Transverse colon (tissue), 4 donors: ENCODE measurements around the gene MS4A6A. TPM values are rescaled to one million over a fixed set of nuclear protein-coding genes. Genes with fewer than 3 reads are reported as not detected.
"Not testable (repeated sequence)": the region's sequence is repeated elsewhere in the genome, so short reads cannot be mapped to it uniquely, and the experiment has no call there.

Experiments used
- DNase-seq: peaks from one replicate; pipeline ENCODE4 v3.0.0-alpha.2; 2019
- H3K27ac ChIP-seq, 4 donors: fragments of 200-600 bp; sonication (generic); 2 replicates each; pipeline ENCODE4 v1.5.1; 2016 to 2018; ENCODE audit warnings: inconsistent platforms in 4 of 4
- H3K27me3 ChIP-seq: fragments of 200-600 bp; sonication (generic); 2 replicates; pipeline ENCODE4 v1.5.1; 2017; ENCODE audit warnings: inconsistent platforms
- H3K36me3 ChIP-seq, 4 donors: fragments of 200-600 bp; sonication (generic); 2 replicates each; pipeline ENCODE4 v1.5.1; 2017 to 2019; ENCODE audit warnings: inconsistent platforms in 4 of 4
- H3K4me1 ChIP-seq, 4 donors: fragments of 200-600 bp; sonication (generic); 2 replicates each; pipeline ENCODE4 v1.5.1; 2017 to 2020; ENCODE audit warnings: inconsistent platforms in 4 of 4
- H3K4me3 ChIP-seq, 4 donors: fragments of 200-600 bp; sonication (generic); 1 replicate in 1 of 4; 2 replicates in 3 of 4; pipeline versions ENCODE4 v1.5.1 to v1.6.1; 2017 to 2019; ENCODE audit warnings: inconsistent platforms in 4 of 4
- H3K9me3 ChIP-seq, 2 donors: fragments of 200-600 bp; sonication (generic); 2 replicates each; pipeline ENCODE4 v1.5.1; 2017 to 2019; ENCODE audit warnings: inconsistent platforms in 2 of 2
- CTCF ChIP-seq, 5 experiments: fragments of 200-600 bp in 3 of 5; fragments of 450-650 bp in 2 of 5; sonication (generic) in 3 of 5; IDR thresholded peaks; 1 replicate in 2 of 5; 2 replicates in 3 of 5; pipeline ENCODE4 v1.5.1; 2016 to 2017; ENCODE audit warnings: antibody characterized with exemption in 5 of 5, inconsistent platforms in 3 of 5, mild to moderate bottlenecking in 2 of 5, moderate library complexity in 1 of 5
- EP300 ChIP-seq: sonication (generic); formaldehyde crosslinking; IDR thresholded peaks from one replicate; pipeline ENCODE4 v1.6.1; 2017; ENCODE audit warnings: antibody characterized with exemption, low read depth
- POLR2A ChIP-seq: fragments of 450-650 bp; IDR thresholded peaks from one replicate; pipeline ENCODE4 v1.6.1; 2016; ENCODE audit warnings: antibody characterized with exemption, mild to moderate bottlenecking, moderate library complexity
- POLR2AphosphoS5 ChIP-seq, 3 donors: sonication (generic); formaldehyde crosslinking; IDR thresholded peaks; one replicate each; pipeline ENCODE4 v1.6.1; 2016; ENCODE audit warnings: antibody characterized with exemption in 3 of 3
- WGBS, 2 donors: methylation state at CpG; one replicate each; pipeline ENCODE4 v1.1.5; 2018; ENCODE audit warnings: low coverage in 1 of 2; 5-methylcytosine and 5-hydroxymethylcytosine counted together
- in situ Hi-C, 4 donors: fragments of 200-750 bp; cut with MboI; loops; one replicate each; pipeline versions ENCODE4 v1.15.0 to v1.15.1; 2017; ENCODE audit warnings: low sequenced_read_pairs in 3 of 4, low pct_ligation_motif_present in 1 of 4, low pct_unique_long_range_greater_than_20kb in 1 of 4
- intact Hi-C: fragments of 100-400 bp; cut with DNase I; formaldehyde crosslinking; loops from one replicate; pipeline ENCODE4 v1.15.1; 2023; ENCODE audit warnings: low total_unique reads
- total RNA-seq, 4 donors: library from RNA; depleted of rRNA; stranded (reverse); fragments of >200 nt; gene quantifications; one replicate each; pipeline ENCODE4 v1.1.0, GENCODE V29; 2016

The MS4A6A gene
- total RNA-seq, 4 donors from 2014 or later, result 0.75 to 54.3 (median 27.4) TPM

GRCh38 chr11:60159868-60160267, 23.0 kb downstream of the MS4A6A start:
- intact Hi-C loops, result no loop called here
- Histone ChIP-seq H3K4me1 (no peaks in the 10 kb centered on the region), H3K4me3 (no peak overlapping the region), H3K27ac (no peak overlapping the region), H3K27me3 (no peaks in the 10 kb centered on the region), H3K9me3 (no peaks in the 10 kb centered on the region), H3K36me3 (no peaks in the 10 kb centered on the region)
- TF ChIP-seq POLR2A (no peak), EP300 (no peak), CTCF (IDR thresholded peaks at IDR 0.05) (no peak), POLR2AphosphoS5 (IDR thresholded peaks at IDR 0.05) (no peak)
- DNase-seq, result no peak
- in situ Hi-C loops, result loop anchor here in 1 of 4 donors (25.0 kb wide), 1 partner anchor 102 kb away; no protein-coding TSS in a partner anchor
- 32 to 73% methylated on average over 1 of the region's 1 CpG for WGBS, 2 donors

- H3K27ac ChIP-seq, result no peak overlapping the region
- H3K9me3 ChIP-seq, result no peaks in the 10 kb centered on the region
- H3K4me1 ChIP-seq, result no peaks in the 10 kb centered on the region
- intact Hi-C loops, result no loop called here
- no peak for DNase-seq
- no peak overlapping the region for H3K4me3 ChIP-seq
- no peaks in the 10 kb centered on the region for H3K27me3 ChIP-seq
- H3K36me3 ChIP-seq, result no peaks in the 10 kb centered on the region
- no peak for TF ChIP-seq CTCF (IDR thresholded peaks at IDR 0.05)
- no peak for TF ChIP-seq POLR2A
- TF ChIP-seq EP300, result no peak
- no peak for TF ChIP-seq POLR2AphosphoS5 (IDR thresholded peaks at IDR 0.05)
- WGBS, 2 donors, result 50 to 68% methylated on average over 2 of the region's 2 CpGs
- in situ Hi-C loops, result loop anchor here in 1 of 4 donors (25.0 kb wide), 1 partner anchor 103 kb away; no protein-coding TSS in a partner anchor
Measured at GRCh38 chr11:60159284-60159683, 23.6 kb downstream of the MS4A6A start.

- in situ Hi-C loops, result loop anchor here in 1 of 4 donors (25.0 kb wide), 1 partner anchor 104 kb away; no protein-coding TSS in a partner anchor
- no peak for DNase-seq
- 70 to 71% methylated on average over 3 of the region's 3 CpGs for WGBS, 2 donors
- H3K9me3 ChIP-seq, result no peaks in the 10 kb centered on the region
- H3K4me1 ChIP-seq, result no peaks in the 10 kb centered on the region
- H3K36me3 ChIP-seq, result no peaks in the 10 kb centered on the region
- intact Hi-C loops, result no loop called here
- TF ChIP-seq EP300, result no peak
- no peak for TF ChIP-seq CTCF (IDR thresholded peaks at IDR 0.05)
- no peak overlapping the region for H3K27ac ChIP-seq
- no peaks in the 10 kb centered on the region for H3K27me3 ChIP-seq
- H3K4me3 ChIP-seq, result no peak overlapping the region
Measured at GRCh38 chr11:60158636-60159035, 24.2 kb downstream of the MS4A6A start.

DNA sequence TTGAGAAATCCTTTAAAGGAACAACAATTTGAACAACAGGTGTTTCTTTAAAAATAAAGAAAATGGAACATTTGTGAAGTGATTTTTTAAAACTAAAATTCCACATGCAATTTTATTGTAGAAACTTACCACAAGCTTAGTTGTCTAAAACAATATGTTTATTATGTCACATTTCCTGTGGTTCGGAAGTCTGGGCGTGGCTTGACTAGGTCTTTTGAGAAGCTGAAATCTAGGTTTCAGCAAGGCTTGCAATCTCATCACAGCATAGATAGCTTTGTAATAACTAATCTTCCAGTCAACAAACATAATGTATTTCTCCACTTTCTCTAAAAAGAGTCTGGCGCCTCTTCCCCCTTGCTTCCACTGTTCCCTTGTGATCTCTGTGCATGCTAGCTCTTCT, 27.0 kb downstream of the MS4A6A start:
- WGBS, 2 donors, result 53 to 68% methylated on average over 3 of the region's 3 CpGs
- H3K4me3 ChIP-seq, result no peak overlapping the region
- H3K4me1 ChIP-seq, result no peaks in the 10 kb centered on the region
- in situ Hi-C loops (loop anchor here in 1 of 4 donors (25.0 kb wide), 1 partner anchor 106 kb away; no protein-coding TSS in a partner anchor), intact Hi-C loops (no loop called here)
- H3K36me3 ChIP-seq, result no peaks in the 10 kb centered on the region
- TF ChIP-seq POLR2A (no peak), EP300 (no peak), CTCF (IDR thresholded peaks at IDR 0.05) (no peak), POLR2AphosphoS5 (IDR thresholded peaks at IDR 0.05) (no peak)
- no peak overlapping the region for H3K27ac ChIP-seq
- no peaks in the 10 kb centered on the region for H3K27me3 ChIP-seq
- H3K9me3 ChIP-seq, result no peaks in the 10 kb centered on the region
- no peak for DNase-seq

- in situ Hi-C loops, result loop anchor here in 1 of 4 donors (25.0 kb wide), 1 partner anchor 110 kb away; no protein-coding TSS in a partner anchor
- DNase-seq, H3K4me3 ChIP-seq, H3K9me3 ChIP-seq, H3K27ac ChIP-seq, H3K36me3 ChIP-seq, H3K27me3 ChIP-seq, H3K4me1 ChIP-seq, intact Hi-C loops: not testable (repeated sequence)
Measured at GRCh38 chr11:60152727-60153126, 30.2 kb downstream of the MS4A6A start.
